Stimulated activated CD8-positive, alpha-beta memory T cell treated with anti-CD3 and anti-CD28 coated beads, Interleukin-7, amount 100 ng/mL, for 24 hours (primary cell): ENCODE measurements around the gene TMEM108.

Experiments
- DNase-seq: peaks from one replicate; pipeline ENCODE4 v3.0.0-alpha.2; 2020; ENCODE audit warnings: low read depth

Gene TMEM108

GRCh38 chr3:133278260-133279043 is 240.3 kb downstream of the TMEM108 start:
- DNase-seq: no peak

GRCh38 chr3:133280586-133280985 is 242.4 kb downstream of the TMEM108 start:
- DNase-seq: no peak

GRCh38 chr3:133282236-133282635 is 244.0 kb downstream of the TMEM108 start:
- no peak for DNase-seq

GRCh38 chr3:133283958-133284807 is 246.0 kb downstream of the TMEM108 start:
- no peak for DNase-seq

GRCh38 chr3:133289322-133289721 is 251.1 kb downstream of the TMEM108 start:
- DNase-seq: no peak

GRCh38 chr3:133292296-133292695 is 254.1 kb downstream of the TMEM108 start:
- no peak for DNase-seq

- DNase-seq: no peak
These were observed 255.4 kb downstream of the TMEM108 start for GRCh38 chr3:133293397-133294110.

- DNase-seq: no peak
These were observed 256.1 kb downstream of the TMEM108 start for GRCh38 chr3:133294253-133294652.

GRCh38 chr3:133295199-133295901 is 257.2 kb downstream of the TMEM108 start:
- no peak for DNase-seq

- no peak for DNase-seq
These were observed 258.0 kb downstream of the TMEM108 start for GRCh38 chr3:133295944-133296917.

- no peak for DNase-seq
These were observed 258.8 kb downstream of the TMEM108 start for GRCh38 chr3:133296981-133297380.

GRCh38 chr3:133300102-133300501 is 261.9 kb downstream of the TMEM108 start:
- DNase-seq: no peak

GRCh38 chr3:133301194-133301593 is 263.0 kb downstream of the TMEM108 start:
- no peak for DNase-seq

GRCh38 chr3:133301731-133302130 is 263.5 kb downstream of the TMEM108 start:
- no peak for DNase-seq

- DNase-seq: no peak
These were observed 265.2 kb downstream of the TMEM108 start for GRCh38 chr3:133303430-133303829.

GRCh38 chr3:133317866-133318265 is 279.7 kb downstream of the TMEM108 start:
- no peak for DNase-seq

- no peak for DNase-seq
These were observed 290.2 kb downstream of the TMEM108 start for GRCh38 chr3:133328373-133328772.

- DNase-seq: no peak
These were observed 291.4 kb downstream of the TMEM108 start for GRCh38 chr3:133329626-133330025.

- DNase-seq: no peak
These were observed 291.9 kb downstream of the TMEM108 start for GRCh38 chr3:133330065-133330464.

- DNase-seq: no peak
These were observed 292.3 kb downstream of the TMEM108 start for GRCh38 chr3:133330522-133330921.

- no peak for DNase-seq
These were observed 316.5 kb downstream of the TMEM108 start for GRCh38 chr3:133354721-133355120.
